ENCODE results near the gene EFCAB10.
A peak's percentile ranks its signal among the peaks of the same experiment; 100 is the strongest.
"Not testable (repeated sequence)": the region's sequence is repeated elsewhere in the genome, so short reads cannot be mapped to it uniquely, and the experiment has no call there.

Gene EFCAB10

GRCh38 chr7:105531792-105532671 is 49.3 kb downstream of the EFCAB10 start, which contains the start of gene RINT1:
TSS of gene RINT1 (plus strand) at chr7:105532201. CDS start at chr7:105532316, 115 bp downstream.
- peak; percentile 83 to 88 for DNase-seq (ENCODE audit: low read depth in 2 of 2)

- DNase-seq (ENCODE audit: low read depth in 2 of 2): no peak
Measured at GRCh38 chr7:105530546-105530945, 50.7 kb downstream of the EFCAB10 start.

GRCh38 chr7:105530126-105530525 is 51.2 kb downstream of the EFCAB10 start:
- DNase-seq (ENCODE audit: low read depth in 2 of 2): no peak

- DNase-seq (ENCODE audit: low read depth in 2 of 2): not testable (repeated sequence)
Measured at GRCh38 chr7:105527737-105528136, 53.6 kb downstream of the EFCAB10 start.

GRCh38 chr7:105524840-105525239 is 56.5 kb downstream of the EFCAB10 start:
- no peak for DNase-seq (ENCODE audit: low read depth in 2 of 2)

- DNase-seq (ENCODE audit: low read depth in 2 of 2): not testable (repeated sequence)
Measured at GRCh38 chr7:105524423-105524822, 56.9 kb downstream of the EFCAB10 start.

- DNase-seq (ENCODE audit: low read depth in 2 of 2): peak; percentile 67 to 81
Measured at GRCh38 chr7:105521717-105522463, 59.4 kb downstream of the EFCAB10 start, which contains the start of gene PUS7. TSS of gene PUS7 (minus strand) at chr7:105522271. CDS start at chr7:105508512, 13,759 bp downstream.

- peak; percentile 13 to 33 for DNase-seq (ENCODE audit: low read depth in 2 of 2)
Measured at GRCh38 chr7:105521027-105521716, 60.1 kb downstream of the EFCAB10 start.

GRCh38 chr7:105520620-105521019 is 60.7 kb downstream of the EFCAB10 start:
- DNase-seq (ENCODE audit: low read depth in 2 of 2): not testable (repeated sequence)

- no peak for DNase-seq (ENCODE audit: low read depth in 2 of 2)
Measured at GRCh38 chr7:105519353-105519752, 61.9 kb downstream of the EFCAB10 start.

- not testable (repeated sequence) for DNase-seq (ENCODE audit: low read depth in 2 of 2)
Measured at GRCh38 chr7:105515610-105516009, 65.7 kb downstream of the EFCAB10 start.
